Activated CD8-positive, alpha-beta memory T cell treated with anti-CD3 and anti-CD28 coated beads for 4 hours (primary cell): ENCODE results near the gene KCNJ14.
A peak's percentile ranks its signal among the peaks of the same experiment; 100 is the strongest.

Experiments used
- DNase-seq, 2 donors: peaks; one replicate each; pipeline ENCODE4 v3.0.0-alpha.2; 2020; ENCODE audit warnings: low read depth in 2 of 2

Gene KCNJ14

DNA sequence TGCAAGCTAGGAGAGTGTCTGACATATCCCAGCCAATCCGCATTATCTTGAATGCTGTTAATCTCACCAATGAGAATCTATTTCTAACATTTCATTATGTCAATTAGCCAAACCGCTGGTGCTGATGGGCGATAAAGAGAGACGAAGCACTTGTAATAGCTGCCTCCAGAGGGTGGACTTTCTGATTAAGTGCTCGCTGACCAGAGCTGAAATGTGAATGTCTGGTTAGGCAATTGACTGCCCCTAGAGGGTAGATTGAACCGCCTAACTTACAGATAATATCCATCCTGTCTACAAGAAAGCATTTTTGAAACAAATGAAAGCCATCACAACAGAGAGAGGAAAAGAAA is 10.1 kb upstream of the KCNJ14 start:
- no peak for DNase-seq

- DNase-seq, result peak; percentile 86 to 92
Measured at GRCh38 chr19:48445606-48446481, 9.5 kb upstream of the KCNJ14 start, which contains the start of gene GRWD1. Gene GRWD1, plus strand, starts transcription at chr19:48445983. Its CDS starts 23 bp downstream, at chr19:48446006.

- no peak for DNase-seq
Measured at GRCh38 chr19:48446579-48446978, 8.8 kb upstream of the KCNJ14 start.

GRCh38 chr19:48448563-48448962 is 6.8 kb upstream of the KCNJ14 start:
- no peak for DNase-seq

DNA sequence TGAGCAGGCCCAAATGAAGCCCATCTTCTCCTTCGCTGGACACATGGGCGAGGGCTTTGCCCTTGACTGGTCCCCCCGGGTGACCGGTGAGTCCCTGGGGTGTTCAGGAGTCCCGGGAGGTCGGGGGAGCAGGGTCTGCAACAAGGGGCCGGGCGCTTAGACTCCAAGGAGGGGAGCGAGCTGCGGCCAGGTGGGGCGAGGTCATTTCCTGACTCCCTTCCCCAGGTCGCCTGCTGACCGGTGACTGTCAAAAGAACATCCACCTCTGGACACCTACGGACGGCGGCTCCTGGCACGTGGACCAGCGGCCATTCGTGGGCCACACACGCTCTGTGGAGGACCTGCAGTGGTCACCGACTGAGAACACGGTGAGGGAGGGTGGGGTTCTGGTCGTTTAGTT is 4.9 kb upstream of the KCNJ14 start:
- no peak for DNase-seq

- no peak for DNase-seq
Measured at GRCh38 chr19:48450863-48451262, 4.5 kb upstream of the KCNJ14 start.

GRCh38 chr19:48451624-48452023 is 3.8 kb upstream of the KCNJ14 start:
- no peak for DNase-seq

- DNase-seq, result no peak
Measured at GRCh38 chr19:48452289-48453190, 2.8 kb upstream of the KCNJ14 start.

- no peak for DNase-seq
Measured at GRCh38 chr19:48454150-48454730, 1.1 kb upstream of the KCNJ14 start.

DNA sequence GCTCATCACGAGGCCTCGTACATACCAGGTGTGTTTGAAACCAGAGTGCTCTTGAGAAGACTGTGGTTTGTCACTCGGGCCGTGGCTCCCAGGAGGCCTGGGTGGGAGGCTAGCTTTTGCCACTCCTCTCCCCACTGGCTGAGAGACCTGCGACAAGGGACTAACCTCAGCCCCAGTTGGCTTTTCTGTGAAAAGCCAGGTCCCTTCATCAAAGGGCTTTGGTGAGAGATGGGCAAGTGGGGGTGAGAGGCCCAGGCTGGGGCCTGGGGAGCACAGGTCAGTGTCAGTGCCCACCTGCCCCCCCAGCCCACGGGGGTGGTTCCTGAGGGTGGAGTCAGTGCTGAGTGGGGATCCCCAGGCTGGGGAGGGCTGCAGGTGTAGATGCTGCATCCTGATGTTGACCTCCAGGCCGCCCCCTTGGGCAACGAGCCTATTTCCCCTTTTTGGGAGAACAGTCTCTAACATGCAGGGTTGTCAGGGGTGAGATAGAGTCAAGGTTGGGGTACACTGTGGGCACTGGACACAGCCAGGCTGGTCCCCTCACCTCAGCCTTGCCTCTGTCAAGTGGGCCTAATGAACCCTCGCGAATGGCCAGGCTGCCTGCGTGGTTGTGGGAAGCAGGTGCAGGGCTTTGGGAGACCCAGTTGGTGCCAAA is 661 bp downstream of the KCNJ14 start:
- DNase-seq, result no peak

GRCh38 chr19:48456864-48457263 is 1.5 kb downstream of the KCNJ14 start:
- DNase-seq, result no peak

GRCh38 chr19:48458016-48458415 is 2.6 kb downstream of the KCNJ14 start:
- no peak for DNase-seq

GRCh38 chr19:48461651-48461981 is 6.2 kb downstream of the KCNJ14 start:
- DNase-seq, result no peak

- DNase-seq, result no peak
Measured at GRCh38 chr19:48461982-48462655, 6.7 kb downstream of the KCNJ14 start.

DNA sequence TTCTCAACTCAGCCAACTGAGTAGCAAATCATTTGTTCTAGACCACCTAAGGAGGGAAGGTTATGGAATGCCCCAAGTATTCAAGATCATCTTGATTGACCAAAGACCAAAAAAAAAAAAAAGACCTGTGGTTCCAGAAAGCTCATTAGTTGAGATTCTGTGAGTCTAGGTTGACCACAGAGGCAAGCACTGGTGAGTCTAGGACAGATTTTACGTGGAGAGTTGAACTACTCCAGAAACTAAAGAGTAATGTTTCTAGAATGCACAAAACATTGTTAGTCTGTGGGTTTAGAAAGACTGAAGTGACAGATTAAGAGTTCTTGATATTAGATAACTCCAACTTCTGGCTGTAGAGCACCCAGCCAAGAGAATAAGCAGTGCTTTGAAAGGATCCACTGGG is 9.8 kb downstream of the KCNJ14 start:
- no peak for DNase-seq

GRCh38 chr19:48466561-48467325 is 11.4 kb downstream of the KCNJ14 start:
- DNase-seq, result no peak

DNA sequence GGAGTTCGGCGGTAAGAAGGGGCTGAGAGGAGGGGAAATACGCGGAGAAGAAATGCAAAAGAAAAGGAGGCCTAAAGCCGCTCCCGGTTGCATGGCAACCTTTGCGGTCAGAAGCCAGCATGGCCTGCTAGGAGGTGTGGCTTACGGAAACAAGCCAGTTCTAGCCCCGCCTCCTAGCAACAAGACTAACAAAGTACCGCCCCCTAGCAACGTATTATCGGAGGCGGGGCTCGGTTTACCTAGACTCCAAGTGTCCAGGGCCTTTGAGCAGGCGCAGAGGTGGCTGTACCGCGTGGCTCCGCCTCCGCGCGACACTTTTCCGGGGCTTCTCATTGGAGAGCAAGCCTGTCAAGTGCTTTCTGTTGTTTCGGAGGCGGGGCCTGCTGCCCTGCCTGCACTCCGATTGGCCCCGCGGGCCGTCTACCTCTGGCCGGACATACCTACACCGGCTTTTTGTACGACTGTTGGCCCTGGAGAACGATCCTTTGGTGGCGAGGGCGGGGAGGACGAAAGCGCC is 13.5 kb downstream of the KCNJ14 start:
- DNase-seq, result peak; percentile 99

DNA sequence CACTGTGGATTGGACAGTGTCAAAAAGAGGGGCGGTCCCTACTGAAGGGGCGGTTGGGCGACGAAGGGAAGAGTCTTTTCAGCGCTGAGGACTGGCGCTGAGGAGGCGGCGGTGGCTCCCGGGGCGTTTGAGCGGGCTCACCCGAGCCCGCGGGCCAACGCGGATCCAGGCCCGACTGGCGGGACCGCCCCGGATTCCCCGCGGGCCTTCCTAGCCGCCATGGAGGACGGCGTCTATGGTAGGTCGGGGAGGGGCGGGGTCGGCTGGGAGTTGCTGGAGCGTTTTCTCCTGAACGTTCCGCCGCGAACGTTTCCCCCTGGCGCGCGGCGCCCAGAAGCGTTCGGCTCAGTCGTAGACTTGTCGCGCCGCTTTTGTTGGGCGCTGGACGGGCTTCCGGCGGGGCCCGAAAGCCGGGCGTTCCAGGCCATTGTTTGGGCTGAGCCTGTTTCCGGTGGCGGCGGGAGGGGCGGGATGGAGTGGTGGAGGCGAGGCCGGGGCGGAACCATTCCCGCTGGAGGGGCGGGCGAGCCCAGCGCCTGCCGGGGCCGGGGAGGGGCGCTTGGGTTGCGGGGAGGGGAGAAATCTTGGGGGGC is 14.0 kb downstream of the KCNJ14 start, which contains the start of gene CYTH2:
Gene CYTH2 (plus strand): TSS at position 81 of the 593 bp plus-strand sequence. CDS start 139 bp downstream, at position 220.
- no peak for DNase-seq

GRCh38 chr19:48469934-48470680 is 14.7 kb downstream of the KCNJ14 start:
- no peak for DNase-seq
